EL (cell line): ENCODE measurements around the gene ZSCAN31.
"Not testable (repeated sequence)": the region's sequence is repeated elsewhere in the genome, so short reads cannot be mapped to it uniquely, and the experiment has no call there.

Experiments
- DNase-seq: peaks from one replicate; pipeline ENCODE4 v3.0.0-alpha.2; 2016

Gene ZSCAN31

GRCh38 chr6:28335564-28336283 lies at the start of gene ZSCAN31:
Gene ZSCAN31, minus strand, starts transcription at chr6:28336148. Its CDS starts 6,465 bp downstream, at chr6:28329683.
- peak; percentile 98 for DNase-seq

- no peak for DNase-seq
These were observed 48.2 kb upstream of the ZSCAN31 start for GRCh38 chr6:28384143-28384533.

- DNase-seq, result no peak
These were observed 47.5 kb upstream of the ZSCAN31 start for GRCh38 chr6:28383235-28384142.

- DNase-seq, result no peak
These were observed 44.4 kb upstream of the ZSCAN31 start for GRCh38 chr6:28380381-28380780.

GRCh38 chr6:28378644-28379043 lies 42.7 kb upstream of the ZSCAN31 start:
- no peak for DNase-seq

GRCh38 chr6:28377879-28378278 lies 41.9 kb upstream of the ZSCAN31 start:
- DNase-seq, result no peak

- no peak for DNase-seq
These were observed 38.0 kb upstream of the ZSCAN31 start for GRCh38 chr6:28373925-28374324.

- no peak for DNase-seq
These were observed 35.9 kb upstream of the ZSCAN31 start for GRCh38 chr6:28371706-28372451.

- no peak for DNase-seq
These were observed 35.3 kb upstream of the ZSCAN31 start for GRCh38 chr6:28371280-28371679.

- DNase-seq, result no peak
These were observed 34.5 kb upstream of the ZSCAN31 start for GRCh38 chr6:28370440-28370839.

GRCh38 chr6:28369463-28369862 lies 33.5 kb upstream of the ZSCAN31 start:
- no peak for DNase-seq

GRCh38 chr6:28368522-28368921 lies 32.6 kb upstream of the ZSCAN31 start:
- DNase-seq, result no peak

GRCh38 chr6:28365590-28365989 lies 29.6 kb upstream of the ZSCAN31 start:
- DNase-seq, result not testable (repeated sequence)

GRCh38 chr6:28360961-28361360 lies 25.0 kb upstream of the ZSCAN31 start:
- no peak for DNase-seq

GRCh38 chr6:28359562-28359961 lies 23.6 kb upstream of the ZSCAN31 start:
- DNase-seq, result not testable (repeated sequence)

GRCh38 chr6:28357036-28357435 lies 21.1 kb upstream of the ZSCAN31 start:
- DNase-seq, result no peak

- no peak for DNase-seq
These were observed 20.7 kb upstream of the ZSCAN31 start for GRCh38 chr6:28356666-28357020.

- peak; percentile 89 for DNase-seq
These were observed 20.1 kb upstream of the ZSCAN31 start for GRCh38 chr6:28355743-28356665.

- no peak for DNase-seq
These were observed 19.0 kb upstream of the ZSCAN31 start for GRCh38 chr6:28354688-28355554.

- DNase-seq, result peak; percentile 7
These were observed 18.2 kb upstream of the ZSCAN31 start for GRCh38 chr6:28353981-28354676.

GRCh38 chr6:28353356-28353755 lies 17.4 kb upstream of the ZSCAN31 start:
- no peak for DNase-seq
